ENCODE results near the gene AQP2.

- TF ChIP-seq GATA2 (IDR thresholded peaks at IDR 0.05; ENCODE audit: low read depth, low read length) = no peak
- TF ChIP-seq GATA3 (IDR thresholded peaks at IDR 0.05; ENCODE audit: low read depth, low read length) = no peak
Observed at GRCh38 chr12:49934505-49934904, 16.0 kb upstream of the AQP2 start.
